ENCODE results near the gene SPINK7.

Gene SPINK7

GRCh38 chr5:148312153-148312552 lies at the start of gene SPINK7:
SPINK7 (plus strand) TSS chr5:148312423; CDS start chr5:148312484, 61 bp downstream.
- Histone ChIP-seq H3K9me3 (ENCODE audit: control insufficient read depth, insufficient read depth, low read depth, low read length) (no peaks in the 10 kb centered on the region), H3K4me1 (ENCODE audit: control insufficient read depth, insufficient read depth, low read length) (no peaks in the 10 kb centered on the region), H3K36me3 (ENCODE audit: control insufficient read depth in 2 of 2, insufficient read depth in 1 of 2, low read length in 2 of 2) (no peaks in the 10 kb centered on the region), H3K4me3 (ENCODE audit: low read depth, low read length) (no peak within 1 kb of the TSS), H3K27ac (ENCODE audit: extremely low read depth, low read depth, low read length) (no peak within 1 kb of the TSS)
- TF ChIP-seq REST (tag by site-specific recombination; IDR thresholded peaks at IDR 0.05) (no peak), ZNF169 (tag by site-specific recombination; IDR thresholded peaks at IDR 0.05) (no peak), ZNF621 (tag by site-specific recombination; IDR thresholded peaks at IDR 0.05) (no peak)
- CTCF ChIA-PET = interaction anchor here (5.1 kb wide), 1 partner anchor 62 kb away, joined by 24 read pairs; no protein-coding TSS in a partner anchor
- POLR2A ChIA-PET = no interaction called here

- H3K4me3 ChIP-seq (ENCODE audit: low read depth, low read length) = no peak overlapping the region
- H3K4me1 ChIP-seq (ENCODE audit: control insufficient read depth, insufficient read depth, low read length) = no peaks in the 10 kb centered on the region
- ChIA-PET CTCF (interaction anchor here (0.5 to 0.6 kb wide), 2 partner anchors 88 to 1508 kb away, joined by 3 to 4 read pairs; no protein-coding TSS in a partner anchor), POLR2A (no interaction called here)
- H3K36me3 ChIP-seq (ENCODE audit: control insufficient read depth in 2 of 2, insufficient read depth in 1 of 2, low read length in 2 of 2) = no peaks in the 10 kb centered on the region
- TF ChIP-seq SCRT2 (tag by site-specific recombination; IDR thresholded peaks at IDR 0.05) (no peak), ZNF350 (tag by site-specific recombination; IDR thresholded peaks at IDR 0.05) (no peak), ZNF16 (tag by site-specific recombination; IDR thresholded peaks at IDR 0.05; ENCODE audit: low read depth) (no peak), YY2 (tag by site-specific recombination; IDR thresholded peaks at IDR 0.05) (no peak), HOXA7 (CRISPR knock-in tag; IDR thresholded peaks at IDR 0.05; ENCODE audit: borderline replicate concordance) (no peak), ZNF157 (tag by site-specific recombination; IDR thresholded peaks at IDR 0.05) (no peak), ZNF449 (tag by site-specific recombination; IDR thresholded peaks at IDR 0.05) (no peak), ZSCAN5A (tag by site-specific recombination; IDR thresholded peaks at IDR 0.05) (no peak)
- no peaks in the 10 kb centered on the region for H3K9me3 ChIP-seq (ENCODE audit: control insufficient read depth, insufficient read depth, low read depth, low read length)
- no peak overlapping the region for H3K27ac ChIP-seq (ENCODE audit: extremely low read depth, low read depth, low read length)
Observed at GRCh38 chr5:148267962-148268361, 44.3 kb upstream of the SPINK7 start.

GRCh38 chr5:148268566-148268965 lies 43.7 kb upstream of the SPINK7 start, which contains the start of gene SPINK13:
SPINK13 (plus strand) TSS chr5:148268794; CDS start chr5:148270073, 1,279 bp downstream.
- no peaks in the 10 kb centered on the region for H3K36me3 ChIP-seq (ENCODE audit: control insufficient read depth in 2 of 2, insufficient read depth in 1 of 2, low read length in 2 of 2)
- peak; percentile 54 for TF ChIP-seq ZNF341 (tag by site-specific recombination; IDR thresholded peaks at IDR 0.05; ENCODE audit: low read depth)
- TF ChIP-seq ZNF202 (tag by site-specific recombination; IDR thresholded peaks at IDR 0.05; ENCODE audit: borderline replicate concordance) = no peak
- TF ChIP-seq RBAK (tag by site-specific recombination; IDR thresholded peaks at IDR 0.05) = no peak
- TF ChIP-seq ZNF449 (tag by site-specific recombination; IDR thresholded peaks at IDR 0.05) = no peak
- TF ChIP-seq ZNF146 (tag by site-specific recombination; IDR thresholded peaks at IDR 0.05) = no peak
- no peaks in the 10 kb centered on the region for H3K4me1 ChIP-seq (ENCODE audit: control insufficient read depth, insufficient read depth, low read length)
- H3K4me3 ChIP-seq (ENCODE audit: low read depth, low read length) = no peak within 1 kb of the TSS
- POLR2A ChIA-PET = no interaction called here
- H3K9me3 ChIP-seq (ENCODE audit: control insufficient read depth, insufficient read depth, low read depth, low read length) = no peaks in the 10 kb centered on the region
- H3K27ac ChIP-seq (ENCODE audit: extremely low read depth, low read depth, low read length) = no peak within 1 kb of the TSS
- CTCF ChIA-PET = no interaction called here
